Measurements from ENCODE around the gene PGBD5.
A peak's percentile ranks its signal among the peaks of the same experiment; 100 is the strongest.

Gene PGBD5

GRCh38 chr1:230299191-230300006 lies 126.7 kb downstream of the PGBD5 start:
- DNase-seq = no peak

- DNase-seq = no peak
Measured at GRCh38 chr1:230295367-230295766, 130.8 kb downstream of the PGBD5 start.

- DNase-seq = peak; percentile 59
Measured at GRCh38 chr1:230293390-230293700, 132.8 kb downstream of the PGBD5 start.

- DNase-seq = no peak
Measured at GRCh38 chr1:230292689-230293389, 133.3 kb downstream of the PGBD5 start.

- DNase-seq = no peak
Measured at GRCh38 chr1:230291731-230292620, 134.2 kb downstream of the PGBD5 start.

GRCh38 chr1:230289350-230289644 lies 136.8 kb downstream of the PGBD5 start:
- no peak for DNase-seq

- no peak for DNase-seq
Measured at GRCh38 chr1:230288641-230289349, 137.3 kb downstream of the PGBD5 start.

- no peak for DNase-seq
Measured at GRCh38 chr1:230287674-230288315, 138.3 kb downstream of the PGBD5 start.

- no peak for DNase-seq
Measured at GRCh38 chr1:230286890-230287269, 139.3 kb downstream of the PGBD5 start.

GRCh38 chr1:230286166-230286889 lies 139.8 kb downstream of the PGBD5 start:
- no peak for DNase-seq

GRCh38 chr1:230285351-230285750 lies 140.8 kb downstream of the PGBD5 start:
- no peak for DNase-seq

- DNase-seq = no peak
Measured at GRCh38 chr1:230284891-230285290, 141.2 kb downstream of the PGBD5 start.

- no peak for DNase-seq
Measured at GRCh38 chr1:230283678-230284077, 142.5 kb downstream of the PGBD5 start.

GRCh38 chr1:230282157-230282556 lies 144.0 kb downstream of the PGBD5 start:
- no peak for DNase-seq

- no peak for DNase-seq
Measured at GRCh38 chr1:230281556-230281955, 144.6 kb downstream of the PGBD5 start.

- no peak for DNase-seq
Measured at GRCh38 chr1:230280906-230281413, 145.2 kb downstream of the PGBD5 start.

- no peak for DNase-seq
Measured at GRCh38 chr1:230280054-230280795, 145.9 kb downstream of the PGBD5 start.

- no peak for DNase-seq
Measured at GRCh38 chr1:230279583-230279945, 146.6 kb downstream of the PGBD5 start.

- no peak for DNase-seq
Measured at GRCh38 chr1:230278871-230279582, 147.1 kb downstream of the PGBD5 start.

- DNase-seq = no peak
Measured at GRCh38 chr1:230278376-230278775, 147.8 kb downstream of the PGBD5 start.

Data from left hindlimb (tissue), 1 donor.